ENCODE data around the gene ZKSCAN3. TPM values are rescaled to one million over a fixed set of nuclear protein-coding genes. Genes with fewer than 3 reads are reported as not detected.

Gene ZKSCAN3
- total and polyA plus RNA-seq, 2 of the 4 experiments (the other 2 are of a cell fraction): 3.7 to 4.8 TPM

- ChIA-PET CTCF (interaction anchor here (0.6 kb wide), 1 partner anchor 118 kb away, joined by 3 read pairs; no protein-coding TSS in a partner anchor), POLR2A (ENCODE audit: unreplicated experiment) (no interaction called here)
- intact Hi-C loops (cut with micrococcal nuclease): no loop called here
- H3K4me2 ChIP-seq (ENCODE audit: low read depth, low read length): no peak overlapping the region
- DNase-seq (no peak), ATAC-seq (ENCODE audit: low read depth) (no peak)
- H3K18ac ChIP-seq (ENCODE audit: low read depth, low read length): no peak overlapping the region
- H4K8ac ChIP-seq (ENCODE audit: low read depth in 2 of 2, low read length in 2 of 2): no peak overlapping the region
- peaks cover 2% of the 10 kb centered on the region; the same call in 1 of the 2 replicates for H3K9me1 ChIP-seq (ENCODE audit: insufficient read depth, low read length)
- H3K4ac ChIP-seq (ENCODE audit: low read depth, low read length): no peak overlapping the region
- no peaks in the 10 kb centered on the region for H3K36me3 ChIP-seq (ENCODE audit: control insufficient read depth, insufficient read depth, low read length)
- no peak overlapping the region for H3K56ac ChIP-seq (ENCODE audit: extremely low read depth, insufficient read depth, low read length)
- WGBS, 2 experiments (ENCODE audit: extremely low coverage in 2 of 2, insufficient read length in 1 of 2): no CpG with 5 or more reads among the region's 2 CpGs
- H3K9ac ChIP-seq (ENCODE audit: low read depth, low read length): no peak overlapping the region
- no peak overlapping the region for H2BK5ac ChIP-seq (ENCODE audit: low read depth, low read length, poor library complexity, severe bottlenecking)
- H3K27ac ChIP-seq (ENCODE audit: insufficient read depth, low read length): no peak overlapping the region
- no peak overlapping the region for H4K91ac ChIP-seq (ENCODE audit: insufficient read depth, low read depth, low read length)
- no peak overlapping the region for H3K4me3 ChIP-seq (ENCODE audit: insufficient read depth, low read depth, low read length)
- in situ Hi-C loops (cut with MboI; ENCODE audit: low sequenced_read_pairs): no loop called here
- H3K9me3 ChIP-seq (ENCODE audit: control insufficient read depth, insufficient read depth, low read length): no peaks in the 10 kb centered on the region
- H2AFZ ChIP-seq (replicated peaks; ENCODE audit: low read length, poor library complexity): no peak overlapping the region
- no peak overlapping the region for H4K5ac ChIP-seq (ENCODE audit: low read depth, low read length)
- H4K20me1 ChIP-seq (ENCODE audit: insufficient read depth, low read length): no peaks in the 10 kb centered on the region
- dilution Hi-C loops (cut with HindIII; ENCODE audit: low sequenced_read_pairs, unreplicated experiment): no loop called here
- TF ChIP-seq RCOR1 (IDR thresholded peaks at IDR 0.05; ENCODE audit: insufficient replicate concordance, low read length): no peak
- TF ChIP-seq CHD1 (IDR thresholded peaks at IDR 0.05; ENCODE audit: low read depth, low read length): no peak
- TF ChIP-seq NFE2L2 (IDR thresholded peaks at IDR 0.05; ENCODE audit: low read depth, low read length): no peak
- no peak for TF ChIP-seq MAFK (IDR thresholded peaks at IDR 0.05; ENCODE audit: low read depth, low read length)
- TF ChIP-seq CEBPB (IDR thresholded peaks at IDR 0.05; ENCODE audit: low read depth, low read length): no peak
- no peak for TF ChIP-seq POLR2A (IDR thresholded peaks at IDR 0.05; ENCODE audit: low read depth, low read length)
- TF ChIP-seq MXI1 (IDR thresholded peaks at IDR 0.05; ENCODE audit: borderline replicate concordance, low read depth, low read length): no peak
- no peak for TF ChIP-seq CTCF (conservative IDR thresholded peaks at IDR 0.05; ENCODE audit: low read depth, low read length)
- TF ChIP-seq ELK1 (IDR thresholded peaks at IDR 0.05; ENCODE audit: borderline replicate concordance, low read depth, low read length): no peak
- TF ChIP-seq USF2 (IDR thresholded peaks at IDR 0.05; ENCODE audit: low read depth, low read length): no peak
- TF ChIP-seq BHLHE40 (IDR thresholded peaks at IDR 0.05; ENCODE audit: low read depth, low read length): no peak
- no peak for TF ChIP-seq RAD21 (IDR thresholded peaks at IDR 0.05; ENCODE audit: low read length)
- TF ChIP-seq RFX5 (IDR thresholded peaks at IDR 0.05; ENCODE audit: low read depth, low read length): no peak
- TF ChIP-seq MAZ (IDR thresholded peaks at IDR 0.05; ENCODE audit: borderline replicate concordance, low read depth, low read length): no peak
- no peak for TF ChIP-seq SMC3 (IDR thresholded peaks at IDR 0.05; ENCODE audit: low read depth, low read length)
- no peak for TF ChIP-seq FOS (IDR thresholded peaks at IDR 0.05; ENCODE audit: low read depth, low read length)
- H3K23ac ChIP-seq (ENCODE audit: low read depth, low read length): no peak overlapping the region
- peaks cover 4% of the 10 kb centered on the region for H3K4me1 ChIP-seq (ENCODE audit: control insufficient read depth, insufficient read depth, low read length)
- peaks cover 16% of the 10 kb centered on the region for H3K27me3 ChIP-seq (ENCODE audit: control insufficient read depth, insufficient read depth, low read length)
- peaks cover 10 to 18% of the 10 kb centered on the region in 2 experiments; a peak in 3 of 4 replicates for H3K79me1 ChIP-seq (ENCODE audit: low read depth in 1 of 2, low read length in 2 of 2)
- H3K14ac ChIP-seq (replicated peaks; ENCODE audit: low read depth, low read length): no peak overlapping the region
- H2BK20ac ChIP-seq (ENCODE audit: low read depth, low read length): no peak overlapping the region
- BruUV-seq (replicated peaks): no TSS peak
- no peak overlapping the region for H2BK15ac ChIP-seq (ENCODE audit: low read depth, low read length)
- no peak overlapping the region for H2AK5ac ChIP-seq (ENCODE audit: low read depth, low read length)
- H2BK120ac ChIP-seq (ENCODE audit: low read depth, low read length): no peak overlapping the region
- no peak overlapping the region for H2AK9ac ChIP-seq (replicated peaks; ENCODE audit: low read depth, low read length, poor library complexity)
Observed at GRCh38 chr6:28347119-28347518, 2.6 kb upstream of the ZKSCAN3 start.
